H1 (cell line): ENCODE measurements around the gene ZNF691. TPM values are rescaled to one million over a fixed set of nuclear protein-coding genes. Genes with fewer than 3 reads are reported as not detected.

ENCODE experiments used
- CTCF ChIA-PET: fragments of 300-600 bp; sonication (Branson Sonifier 250); formaldehyde crosslinking; loops from one replicate; lab custom pipeline; 2021; ENCODE audit not compliant: partially characterized antibody; lab: Charles Lee
- POLR2A ChIA-PET: fragments of 300-600 bp; sonication (Branson Sonifier 250); formaldehyde crosslinking; loops from one replicate; lab custom pipeline; 2021; ENCODE audit warnings: inconsistent platforms; ENCODE audit not compliant: partially characterized antibody; lab: Charles Lee
- DNase-seq, 2 experiments: peaks; one replicate each; pipeline versions ENCODE4 v3.0.0 to v3.0.0-alpha.2; 2010 to 2022; ENCODE audit warnings: low spot score in 2 of 2, low read depth in 1 of 2, mixed read lengths in 1 of 2
- FAIRE-seq: peaks from 2 replicates; lab custom pipeline; 2011; peaks lifted over from hg19 to GRCh38; lab: Jason Lieb, UNC
- H2AFZ ChIP-seq: 2 replicates; pipeline ENCODE4 v1.8.1; 2012; ENCODE audit warnings: low read length, inconsistent platforms
- H2AK5ac ChIP-seq: 2 replicates; pipeline ENCODE4 v1.6.1; 2013; ENCODE audit warnings: low read depth, low read length
- H2BK120ac ChIP-seq: replicated peaks from 2 replicates; pipeline ENCODE3; 2013; ENCODE audit warnings: low read depth, low read length, inconsistent platforms
- H2BK12ac ChIP-seq: 2 replicates; pipeline ENCODE4 v1.6.1; 2013; ENCODE audit warnings: low read depth, low read length
- H2BK15ac ChIP-seq: 2 replicates; pipeline ENCODE4 v1.6.1; 2013; ENCODE audit warnings: low read length
- H2BK20ac ChIP-seq: 2 replicates; pipeline ENCODE4 v1.6.1; 2013; ENCODE audit warnings: low read length
- H2BK5ac ChIP-seq: 2 replicates; pipeline ENCODE4 v1.6.1; 2013; ENCODE audit warnings: low read depth, low read length
- H3K14ac ChIP-seq: 2 replicates; pipeline ENCODE4 v1.6.1; 2013; ENCODE audit warnings: inconsistent platforms; ENCODE audit not compliant: insufficient read length
- H3K18ac ChIP-seq: 2 replicates; pipeline ENCODE4 v1.6.1; 2013; ENCODE audit warnings: low read length; ENCODE audit errors: extremely low read depth
- H3K23ac ChIP-seq: 2 replicates; pipeline ENCODE4 v1.6.1; 2013; ENCODE audit warnings: inconsistent platforms; ENCODE audit not compliant: insufficient read length
- H3K23me2 ChIP-seq: 2 replicates; pipeline ENCODE4 v1.6.1; 2013; ENCODE audit warnings: low read depth, low read length
- H3K27ac ChIP-seq: 2 replicates; pipeline ENCODE4 v1.6.1; 2011; ENCODE audit warnings: low read depth, low read length, inconsistent platforms
- H3K27me3 ChIP-seq, 4 experiments: replicated peaks in 1 of 4; 1 replicate in 1 of 4; 2 replicates in 3 of 4; pipeline versions ENCODE4 v1.6.1 to v1.8.1; 2011 to 2013; ENCODE audit warnings: low read length in 3 of 4, mild to moderate bottlenecking in 3 of 4, inconsistent platforms in 2 of 4, mixed read lengths in 2 of 4, moderate library complexity in 1 of 4; ENCODE audit not compliant: control insufficient read depth in 3 of 4, insufficient read depth in 3 of 4; ENCODE audit errors: extremely low read depth in 1 of 4
- H3K36me3 ChIP-seq, 4 experiments: 2 replicates each; pipeline versions ENCODE4 v1.6.1 to v1.8.1; 2011 to 2013; ENCODE audit warnings: mild to moderate bottlenecking in 4 of 4, low read length in 3 of 4, moderate library complexity in 2 of 4, control low read depth in 1 of 4, inconsistent platforms in 1 of 4; ENCODE audit not compliant: insufficient read depth in 4 of 4, control insufficient read depth in 2 of 4
- H3K4ac ChIP-seq: replicated peaks from 2 replicates; pipeline ENCODE3; 2013; ENCODE audit warnings: low read length, low read depth, mixed read lengths, inconsistent platforms; ENCODE audit not compliant: insufficient read length
- H3K4me1 ChIP-seq, 4 experiments: replicated peaks in 1 of 4; 1 replicate in 1 of 4; 2 replicates in 3 of 4; pipeline versions ENCODE4 v1.6.1 to v1.8.1; 2011 to 2013; ENCODE audit warnings: low read length in 3 of 4, inconsistent platforms in 2 of 4, mixed read lengths in 1 of 4; ENCODE audit not compliant: insufficient read depth in 4 of 4, control insufficient read depth in 3 of 4
- H3K4me2 ChIP-seq, 2 experiments: 2 replicates each; pipeline versions ENCODE4 v1.6.1 to v1.8.1; 2011 to 2013; ENCODE audit warnings: low read depth in 2 of 2, low read length in 2 of 2, control low read depth in 1 of 2, inconsistent platforms in 1 of 2, mild to moderate bottlenecking in 1 of 2; ENCODE audit not compliant: insufficient read depth in 1 of 2
- H3K4me3 ChIP-seq, 4 experiments: fragments of 200-600, 300-600 bp in 1 of 4; sonication (generic), shearing (Covaris generic), sonication (Bioruptor Twin) in 1 of 4; 2 replicates each; pipeline versions ENCODE4 v1.5.1 to v1.8.1; 2011 to 2016; ENCODE audit warnings: low read length in 4 of 4, low read depth in 3 of 4, control low read depth in 2 of 4, inconsistent platforms in 2 of 4, mild to moderate bottlenecking in 2 of 4, mixed read lengths in 1 of 4, moderate library complexity in 1 of 4; ENCODE audit not compliant: insufficient read depth in 2 of 4; ENCODE audit errors: extremely low read depth in 1 of 4
- H3K56ac ChIP-seq: replicated peaks from 2 replicates; pipeline ENCODE3; 2013; ENCODE audit warnings: low read depth, mild to moderate bottlenecking, mixed read lengths, low read length, inconsistent platforms; ENCODE audit not compliant: insufficient read length
- H3K79me1 ChIP-seq: 2 replicates; pipeline ENCODE4 v1.6.1; 2013; ENCODE audit warnings: low read depth, low read length, control low read depth
- H3K79me2 ChIP-seq, 2 experiments: 2 replicates each; pipeline versions ENCODE4 v1.6.1 to v1.8.1; 2012 to 2013; ENCODE audit warnings: low read length in 2 of 2, mild to moderate bottlenecking in 2 of 2, inconsistent platforms in 1 of 2; ENCODE audit not compliant: insufficient read depth in 2 of 2, control insufficient read depth in 1 of 2
- H3K9ac ChIP-seq, 4 experiments: replicated peaks in 1 of 4; 1 replicate in 1 of 4; 2 replicates in 3 of 4; pipeline versions ENCODE4 v1.6.1 to v1.8.1; 2011 to 2013; ENCODE audit warnings: low read depth in 3 of 4, low read length in 3 of 4, control low read depth in 2 of 4, mild to moderate bottlenecking in 2 of 4, moderate library complexity in 2 of 4, inconsistent platforms in 1 of 4; ENCODE audit errors: extremely low read depth in 1 of 4
- H3K9me3 ChIP-seq, 2 experiments: 2 replicates each; pipeline versions ENCODE4 v1.6.1 to v1.8.1; 2012 to 2013; ENCODE audit warnings: mild to moderate bottlenecking in 2 of 2, moderate library complexity in 2 of 2, control low read depth in 1 of 2, inconsistent platforms in 1 of 2, low read depth in 1 of 2, low read length in 1 of 2, mixed read lengths in 1 of 2; ENCODE audit not compliant: insufficient read depth in 2 of 2
- H4K20me1 ChIP-seq, 2 experiments: replicated peaks in 1 of 2; 2 replicates each; pipeline versions ENCODE3 to v1.8.1; 2011 to 2013; ENCODE audit warnings: inconsistent platforms in 2 of 2, low read length in 2 of 2, mild to moderate bottlenecking in 1 of 2; ENCODE audit not compliant: insufficient read depth in 2 of 2, control insufficient read depth in 1 of 2
- H4K5ac ChIP-seq: 2 replicates; pipeline ENCODE4 v1.6.1; 2013; ENCODE audit warnings: low read length, low read depth, mixed read lengths, inconsistent platforms; ENCODE audit not compliant: insufficient read length
- H4K8ac ChIP-seq: 2 replicates; pipeline ENCODE4 v1.8.0; 2013; ENCODE audit warnings: mild to moderate bottlenecking, moderate library complexity, low read length, inconsistent platforms; ENCODE audit not compliant: insufficient read depth; ENCODE audit errors: extremely low read depth
- H4K91ac ChIP-seq: replicated peaks from 2 replicates; pipeline ENCODE3; 2013; ENCODE audit warnings: low read length, mixed read lengths, inconsistent platforms; ENCODE audit not compliant: insufficient read length
- POLR2AphosphoS5 ChIP-seq: IDR thresholded peaks from 2 replicates; pipeline ENCODE4 v1.6.1; 2011; ENCODE audit warnings: low read depth, low read length
- SP1 ChIP-seq: IDR thresholded peaks from 2 replicates; pipeline ENCODE4 v1.6.1; 2011; ENCODE audit warnings: low read depth, low read length
- TEAD4 ChIP-seq: IDR thresholded peaks from 2 replicates; pipeline ENCODE4 v1.6.1; 2012; ENCODE audit warnings: low read depth, low read length, inconsistent platforms, mixed read lengths
- ZNF274 ChIP-seq: IDR thresholded peaks from 2 replicates; pipeline ENCODE4 v1.7.0; 2012; ENCODE audit warnings: low read length, borderline replicate concordance; ENCODE audit errors: extremely low read depth
- polyA plus RNA-seq, 7 experiments: library from polyadenylated mRNA; depleted of rRNA in 3 of 7; stranded (reverse) in 5 of 7; unstranded in 2 of 7; fragments of >200 nt in 5 of 7; fragments of 200-250 nt in 2 of 7; gene quantifications; 1 replicate in 5 of 7; 2 replicates in 1 of 7; 4 replicates in 1 of 7; pipeline versions ENCODE4 v1.2.1 to v1.2.3, GENCODE V29; 2011 to 2013; ENCODE audit warnings: missing spikeins in 2 of 7, mixed read lengths in 2 of 7
- total RNA-seq: library from RNA; stranded (reverse); fragmentation: NEBNext Ultra II Directional; extraction: Animal tissue kit (Norgen Biotek cat#: 25700); gene quantifications from 2 replicates; pipeline ENCODE4 v1.2.1, GENCODE V29; 2021

The ZNF691 gene
- total and polyA plus RNA-seq, 2 of the 8 experiments (the other 6 are each of a cell fraction or from before 2014, with no cell fraction given), result 19.5 TPM

DNA sequence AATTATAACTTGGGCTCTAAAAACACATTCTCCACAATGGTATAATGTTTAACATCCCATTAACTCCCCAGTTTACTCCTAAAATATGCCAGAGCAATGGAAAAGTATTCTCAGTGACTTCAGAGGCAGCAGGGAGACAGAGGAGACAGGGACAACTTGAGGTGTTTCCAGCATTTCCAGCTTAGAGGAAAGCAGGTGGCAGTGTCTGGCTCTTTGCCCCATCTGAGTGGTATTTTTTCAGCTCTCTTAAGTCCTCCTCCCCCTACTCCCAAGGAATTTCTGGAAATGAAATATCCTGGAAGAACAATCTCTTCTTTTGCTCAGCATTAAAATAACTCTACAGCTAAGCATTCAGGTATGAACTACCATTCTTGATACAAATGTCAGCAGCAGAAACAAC is 40.2 kb upstream of the ZNF691 start:
- Histone ChIP-seq H3K18ac (no peak overlapping the region), H3K56ac (no peak overlapping the region), H4K91ac (no peak overlapping the region), H2BK12ac (no peak overlapping the region), H3K4me2 (no peak overlapping the region), H3K27ac (no peak overlapping the region), H4K20me1 (no peaks in the 10 kb centered on the region), H3K14ac (no peak overlapping the region), H3K4me1 (no peaks in the 10 kb centered on the region), H2BK20ac (no peak overlapping the region), H3K79me1 (no peaks in the 10 kb centered on the region), H3K4ac (no peak overlapping the region), H3K36me3 (peaks cover 0 to 12% (median 2%) of the 10 kb centered on the region in 4 experiments; a peak in 4 of 8 replicates), H2BK120ac (no peak overlapping the region), H2AK5ac (no peak overlapping the region)
- POLR2A ChIA-PET, result interaction anchor here (2.7 kb wide), 1 partner anchor 10 kb away, joined by 12 read pairs; the partner anchor contains the start of gene ERMAP
- no peak for FAIRE-seq
- DNase-seq, result no peak
- TF ChIP-seq POLR2AphosphoS5, result no peak
- TF ChIP-seq SP1, result no peak
- TF ChIP-seq TEAD4, result no peak
- no peak for TF ChIP-seq ZNF274
- TF ChIP-seq, all 59 proteins: peak for 0
- H4K5ac ChIP-seq, result no peak overlapping the region
- no peak overlapping the region for H2BK5ac ChIP-seq
- CTCF ChIA-PET, result interaction anchor here (0.6 kb wide), 1 partner anchor 34 kb away, joined by 3 read pairs; no protein-coding TSS in a partner anchor
- H3K23me2 ChIP-seq, result no peaks in the 10 kb centered on the region
- H3K23ac ChIP-seq, result no peak overlapping the region
- H2BK15ac ChIP-seq, result no peak overlapping the region
- H3K79me2 ChIP-seq, result no peaks in the 10 kb centered on the region
- H3K9ac ChIP-seq, result no peak overlapping the region
- no peak overlapping the region for H3K4me3 ChIP-seq
- H3K27me3 ChIP-seq, result no peaks in the 10 kb centered on the region
- H3K9me3 ChIP-seq, result peaks cover 9 to 11% of the 10 kb centered on the region in 2 experiments
- H4K8ac ChIP-seq, result no peak overlapping the region
- H2AFZ ChIP-seq, result no peak overlapping the region
